A673 (cell line): ENCODE data around the gene FBP1. TPM values are rescaled to one million over a fixed set of nuclear protein-coding genes. Genes with fewer than 3 reads are reported as not detected.

Experiments
- BruUV-seq: library from RNA; stranded (reverse); fragments of 400-500 nt; replicated peaks from 2 replicates; lab custom pipeline; 2021; lab: Mats Ljungman, UMichigan
- CTCF ChIA-PET: fragments of 300-600 bp; sonication (Branson Sonifier 250); formaldehyde crosslinking; loops from one replicate; lab custom pipeline; 2022; ENCODE audit warnings: antibody characterized with exemption; lab: Charles Lee
- POLR2A ChIA-PET: fragments of 300-600 bp; sonication (Branson Sonifier 250); formaldehyde crosslinking; loops from one replicate; lab custom pipeline; 2022; ENCODE audit warnings: antibody characterized with exemption; ENCODE audit not compliant: low non-redundant PET; lab: Charles Lee
- DNase-seq: peaks from one replicate; pipeline ENCODE4 v3.0.0-alpha.2; 2015; ENCODE audit warnings: low spot score
- H3K27ac ChIP-seq: fragments of 200-600 bp; sonication (generic); 2 replicates; pipeline ENCODE4 v1.5.1; 2016; ENCODE audit warnings: mixed run types, low read depth, mild to moderate bottlenecking, mixed read lengths, antibody characterized with exemption, low read length; ENCODE audit not compliant: poor library complexity, severe bottlenecking
- H3K27me3 ChIP-seq: fragments of 200-600 bp; sonication (generic); replicated peaks from 2 replicates; pipeline ENCODE4 v1.6.1; 2017; ENCODE audit warnings: mixed run types, low read depth, mild to moderate bottlenecking, mixed read lengths, antibody characterized with exemption, low read length; ENCODE audit not compliant: insufficient read depth, poor library complexity
- H3K36me3 ChIP-seq: fragments of 200-600 bp; sonication (generic); 2 replicates; pipeline ENCODE4 v1.6.1; 2016; ENCODE audit warnings: mixed run types, mild to moderate bottlenecking, mixed read lengths, antibody characterized with exemption, low read length; ENCODE audit not compliant: insufficient read depth, poor library complexity, severe bottlenecking
- H3K4me1 ChIP-seq: fragments of 200-600 bp; sonication (generic); 2 replicates; pipeline ENCODE4 v1.6.1; 2017; ENCODE audit warnings: mixed run types, mild to moderate bottlenecking, mixed read lengths, antibody characterized with exemption, low read length; ENCODE audit not compliant: insufficient read depth, poor library complexity, severe bottlenecking
- H3K4me3 ChIP-seq: fragments of 200-600 bp; sonication (generic); 2 replicates; pipeline ENCODE4 v1.5.1; 2016; ENCODE audit warnings: low read depth, mixed run types, mild to moderate bottlenecking, mixed read lengths, low read length; ENCODE audit not compliant: poor library complexity, severe bottlenecking
- H3K9me3 ChIP-seq: fragments of 200-600 bp; sonication (generic); 2 replicates; pipeline ENCODE4 v1.6.1; 2016; ENCODE audit warnings: mixed run types, low read depth, mild to moderate bottlenecking, mixed read lengths, antibody characterized with exemption, low read length; ENCODE audit not compliant: poor library complexity, severe bottlenecking
- EZH2 ChIP-seq: fragments of 200-600 bp; sonication (generic); IDR thresholded peaks from 2 replicates; pipeline ENCODE4 v1.6.1; 2017; ENCODE audit warnings: borderline replicate concordance, low read depth, mild to moderate bottlenecking, mixed read lengths, antibody characterized with exemption, low read length; ENCODE audit not compliant: poor library complexity, severe bottlenecking
- intact Hi-C: fragments of 100-400 bp; cut with micrococcal nuclease; formaldehyde crosslinking; loops from one replicate; pipeline ENCODE4 v1.10.0; 2022; ENCODE audit not compliant: unreplicated experiment
- total RNA-seq: library from RNA; stranded (reverse); gene quantifications from 2 replicates; pipeline ENCODE4 v1.2.3, GENCODE V29; 2021
- TF ChIP-seq, protein P1 (sequence below): fragments of 300-800, 200-600 bp; sonication (generic); conservative IDR thresholded peaks from 2 replicates; pipeline ENCODE4 v1.5.1; 2017; ENCODE audit warnings: low read depth, mild to moderate bottlenecking, antibody characterized with exemption, low read length, moderate library complexity, mixed read lengths

FBP1 gene
- total RNA-seq, 1 experiment from 2014 or later: not detected

DNA sequence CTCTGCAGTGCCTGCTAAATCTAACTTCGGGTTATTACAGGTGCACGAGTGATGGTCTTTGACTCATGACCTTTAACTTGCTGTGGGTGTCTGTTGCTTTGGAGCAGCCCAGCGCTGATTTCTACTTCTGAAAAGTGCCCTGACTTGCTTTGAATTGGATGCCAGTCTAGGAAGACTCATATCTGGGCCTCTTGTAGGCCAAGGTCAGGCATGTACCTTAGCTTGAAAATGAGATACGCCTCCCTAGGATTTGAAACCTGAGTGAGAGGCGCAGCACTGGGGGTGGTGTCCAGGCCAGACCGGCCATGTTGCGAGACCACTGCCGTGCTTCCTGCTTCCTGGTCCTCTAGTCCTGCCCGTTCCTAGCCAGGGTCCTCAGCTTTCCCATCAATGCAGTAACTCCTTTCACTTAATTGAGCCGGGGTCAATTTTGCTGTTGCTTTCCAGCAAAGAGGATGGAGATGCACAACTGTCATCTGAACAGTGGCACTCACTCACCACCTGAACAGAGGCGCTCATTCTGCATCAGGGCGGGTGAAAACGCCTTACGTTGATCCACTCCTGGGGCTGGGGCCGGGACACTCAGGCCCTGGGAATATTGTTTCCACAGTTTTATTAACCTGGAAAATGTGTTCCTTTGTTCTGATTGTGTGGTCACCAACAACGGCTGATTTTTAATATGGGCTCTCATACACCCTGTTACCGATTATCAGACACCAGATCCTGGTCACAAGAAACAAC lies 70.2 kb downstream of the FBP1 start:
- DNase-seq: no peak
- TF ChIP-seq, protein P1, sequence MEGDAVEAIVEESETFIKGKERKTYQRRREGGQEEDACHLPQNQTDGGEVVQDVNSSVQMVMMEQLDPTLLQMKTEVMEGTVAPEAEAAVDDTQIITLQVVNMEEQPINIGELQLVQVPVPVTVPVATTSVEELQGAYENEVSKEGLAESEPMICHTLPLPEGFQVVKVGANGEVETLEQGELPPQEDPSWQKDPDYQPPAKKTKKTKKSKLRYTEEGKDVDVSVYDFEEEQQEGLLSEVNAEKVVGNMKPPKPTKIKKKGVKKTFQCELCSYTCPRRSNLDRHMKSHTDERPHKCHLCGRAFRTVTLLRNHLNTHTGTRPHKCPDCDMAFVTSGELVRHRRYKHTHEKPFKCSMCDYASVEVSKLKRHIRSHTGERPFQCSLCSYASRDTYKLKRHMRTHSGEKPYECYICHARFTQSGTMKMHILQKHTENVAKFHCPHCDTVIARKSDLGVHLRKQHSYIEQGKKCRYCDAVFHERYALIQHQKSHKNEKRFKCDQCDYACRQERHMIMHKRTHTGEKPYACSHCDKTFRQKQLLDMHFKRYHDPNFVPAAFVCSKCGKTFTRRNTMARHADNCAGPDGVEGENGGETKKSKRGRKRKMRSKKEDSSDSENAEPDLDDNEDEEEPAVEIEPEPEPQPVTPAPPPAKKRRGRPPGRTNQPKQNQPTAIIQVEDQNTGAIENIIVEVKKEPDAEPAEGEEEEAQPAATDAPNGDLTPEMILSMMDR: no peak
- TF ChIP-seq EZH2: no peak
- no TSS peak for BruUV-seq
- ChIA-PET CTCF (no interaction called here), POLR2A (no interaction called here)
- Histone ChIP-seq H3K27ac (no peak overlapping the region), H3K36me3 (no peaks in the 10 kb centered on the region), H3K27me3 (peaks cover 7% of the 10 kb centered on the region), H3K9me3 (no peaks in the 10 kb centered on the region), H3K4me1 (no peaks in the 10 kb centered on the region), H3K4me3 (no peak overlapping the region)
- intact Hi-C loops: no loop called here

DNA sequence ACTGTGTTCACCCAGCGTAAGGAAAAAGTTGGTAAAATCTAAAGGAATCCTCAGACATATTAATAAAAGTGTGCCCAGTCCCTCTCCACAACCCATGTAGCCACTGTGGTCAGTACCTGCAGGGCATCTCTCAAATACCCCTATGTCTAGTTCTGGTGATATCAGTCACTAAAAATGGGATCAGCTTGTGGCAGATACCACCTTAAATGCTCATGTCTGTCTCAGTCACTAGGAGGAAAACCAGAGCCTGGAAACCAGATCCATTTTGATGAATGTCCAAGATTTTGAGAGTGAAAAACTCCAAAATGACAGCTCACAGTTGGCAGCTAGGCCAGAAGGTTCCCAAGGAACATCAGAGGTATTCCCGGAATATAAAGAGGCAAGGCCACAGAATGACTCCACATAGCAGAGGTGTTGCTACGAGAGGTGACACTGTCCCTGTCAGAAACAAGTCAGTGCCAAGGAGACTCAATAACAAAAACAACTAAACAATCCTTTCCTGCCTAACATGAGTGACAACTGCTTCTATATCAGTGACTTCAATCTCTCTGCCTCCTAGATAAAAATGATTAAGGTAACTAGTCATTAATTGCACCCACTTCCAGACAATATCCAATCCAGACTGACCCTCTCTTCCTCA lies 70.9 kb downstream of the FBP1 start:
- intact Hi-C loops: no loop called here
- CTCF ChIA-PET: no interaction called here
- Histone ChIP-seq H3K4me1 (no peaks in the 10 kb centered on the region), H3K27ac (no peak overlapping the region), H3K9me3 (no peaks in the 10 kb centered on the region), H3K4me3 (no peak overlapping the region), H3K27me3 (no peaks in the 10 kb centered on the region), H3K36me3 (no peaks in the 10 kb centered on the region)
- no TSS peak for BruUV-seq
- POLR2A ChIA-PET: no interaction called here
- DNase-seq: no peak
- TF ChIP-seq EZH2: no peak
- TF ChIP-seq, protein P1: no peak

DNA sequence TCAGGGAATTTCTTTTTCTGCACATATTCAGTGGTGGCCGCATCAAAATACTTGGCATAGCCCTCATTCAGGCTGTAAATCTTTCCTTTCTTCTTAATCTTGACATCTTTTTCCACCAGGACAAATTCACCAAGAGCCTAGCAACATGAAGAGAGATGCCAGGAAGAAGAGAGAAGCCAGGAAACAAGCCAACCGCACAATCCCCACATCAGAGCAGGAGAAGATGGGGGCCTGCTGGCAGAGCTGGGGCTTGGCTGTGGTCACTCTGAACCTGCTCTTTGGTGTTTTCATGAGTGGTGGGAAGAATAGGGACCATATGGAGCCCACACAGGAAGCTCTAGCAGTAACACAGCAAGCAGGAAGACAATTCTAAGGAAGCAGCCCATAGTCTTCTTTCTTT lies 72.0 kb downstream of the FBP1 start:
- no peak for DNase-seq
- H3K27me3 ChIP-seq: no peaks in the 10 kb centered on the region
- no peaks in the 10 kb centered on the region for H3K36me3 ChIP-seq
- TF ChIP-seq EZH2: no peak
- TF ChIP-seq, protein P1: no peak
- H3K4me3 ChIP-seq: no peak overlapping the region
- no peaks in the 10 kb centered on the region for H3K4me1 ChIP-seq
- BruUV-seq: no TSS peak
- intact Hi-C loops: no loop called here
- POLR2A ChIA-PET: no interaction called here
- no peak overlapping the region for H3K27ac ChIP-seq
- CTCF ChIA-PET: no interaction called here
- no peaks in the 10 kb centered on the region for H3K9me3 ChIP-seq
